ENCODE measurements around the gene SOX10.
A peak's percentile ranks its signal among the peaks of the same experiment; 100 is the strongest.

The SOX10 gene

DNA sequence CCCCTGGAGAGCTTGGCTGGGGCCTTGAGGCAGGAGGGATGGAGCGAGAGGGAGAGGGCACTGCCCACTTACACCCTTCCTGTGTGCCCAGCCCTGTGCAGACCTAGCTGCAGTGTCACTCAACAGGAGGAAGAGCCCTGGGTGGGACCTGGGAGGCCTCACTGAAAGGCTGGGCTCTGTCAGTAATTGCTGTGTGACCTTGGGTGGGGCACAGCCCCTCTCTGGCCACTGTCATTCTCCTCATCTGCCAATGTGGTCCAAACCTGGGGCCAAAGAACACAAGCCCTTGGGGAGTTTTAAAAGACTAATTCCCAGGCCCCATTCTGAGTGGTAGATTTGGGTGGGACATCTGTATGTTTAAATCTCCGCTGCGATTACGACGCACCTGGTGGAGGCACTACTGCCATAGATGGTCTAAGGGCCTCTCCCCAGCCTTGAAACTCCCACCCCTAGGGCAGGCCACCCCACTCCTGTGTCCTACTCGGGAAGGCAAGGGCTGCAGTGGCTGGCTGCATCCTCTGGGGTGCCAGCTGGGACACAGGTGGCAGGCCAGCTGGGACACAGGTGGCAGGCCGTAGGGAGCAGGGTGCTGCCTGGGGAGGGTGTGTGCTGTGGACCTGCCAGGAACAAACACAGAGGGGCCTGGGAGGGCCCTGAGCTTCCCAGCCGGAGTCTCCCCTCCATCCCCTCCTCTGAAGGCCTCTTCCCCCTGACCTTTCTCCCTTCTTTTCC, 12.3 kb upstream of the SOX10 start:
- Histone ChIP-seq H3K9ac (ENCODE audit: low read length) (no peak overlapping the region), H3K4me2 (ENCODE audit: low read length) (no peak overlapping the region), H2BK15ac (replicated peaks; ENCODE audit: low read depth) (no peak overlapping the region), H3K56ac (ENCODE audit: low read length) (peak overlapping the region; percentile 2), H3K27me3 (ENCODE audit: insufficient read depth, low read length, poor library complexity) (no peaks in the 10 kb centered on the region), H3K23ac (ENCODE audit: low read length) (no peak overlapping the region), H3K36me3 (ENCODE audit: control insufficient read depth, insufficient read depth, low read length) (no peaks in the 10 kb centered on the region), H3K4me3 (ENCODE audit: low read length) (no peak overlapping the region), H3K4me1 (ENCODE audit: control insufficient read depth, low read depth, low read length) (no peaks in the 10 kb centered on the region), H3K4ac (ENCODE audit: low read depth, low read length) (no peak overlapping the region), H3K79me1 (ENCODE audit: low read length) (no peaks in the 10 kb centered on the region), H2AK5ac (ENCODE audit: low read length) (no peak overlapping the region), H3K18ac (ENCODE audit: low read length) (no peak overlapping the region), H3K79me2 (ENCODE audit: control insufficient read depth, insufficient read depth, low read length) (no peaks in the 10 kb centered on the region), H2BK5ac (ENCODE audit: low read length) (no peak overlapping the region), H3K27ac (ENCODE audit: low read depth, low read length) (no peak overlapping the region), H4K8ac (ENCODE audit: low read depth, low read length) (no peak overlapping the region), H2BK120ac (ENCODE audit: low read depth, low read length) (no peak overlapping the region), H4K5ac (ENCODE audit: low read length) (no peak overlapping the region)
- WGBS (ENCODE audit: extremely low coverage, insufficient coverage, low lambda C conversion rate) = no CpG with 5 or more reads among the region's 8 CpGs
- DNase-seq = no peak

GRCh38 chr22:37996079-37996478, 11.7 kb upstream of the SOX10 start:
- no peak for DNase-seq
- H3K4me1 ChIP-seq (ENCODE audit: control insufficient read depth, low read depth, low read length) = no peaks in the 10 kb centered on the region
- WGBS (ENCODE audit: extremely low coverage, insufficient coverage, low lambda C conversion rate) = no CpG with 5 or more reads among the region's 4 CpGs

DNA sequence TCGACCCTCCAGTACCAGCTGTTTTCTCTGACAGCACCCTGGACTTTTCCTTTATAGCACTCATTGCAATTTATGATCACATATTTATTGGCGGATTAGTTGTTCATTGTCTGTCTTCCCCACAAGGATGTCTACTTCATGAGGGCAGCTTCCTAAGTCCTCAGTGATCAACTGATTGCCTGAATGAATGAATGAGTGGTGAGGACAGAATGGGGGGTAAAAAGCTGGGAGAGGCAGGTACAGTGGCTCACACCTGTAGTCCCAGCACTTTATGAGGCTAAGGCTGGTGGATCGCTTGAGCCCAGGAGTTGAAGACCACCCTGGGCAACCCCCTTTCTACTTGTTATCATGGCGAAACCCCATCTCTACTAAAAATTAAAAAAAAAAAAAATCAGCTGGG, 11.1 kb upstream of the SOX10 start:
- Histone ChIP-seq H3K23ac (ENCODE audit: low read length) (no peak overlapping the region), H3K4me1 (ENCODE audit: control insufficient read depth, low read depth, low read length) (no peaks in the 10 kb centered on the region), H4K8ac (ENCODE audit: low read depth, low read length) (no peak overlapping the region), H3K27ac (ENCODE audit: low read depth, low read length) (no peak overlapping the region), H2BK120ac (ENCODE audit: low read depth, low read length) (no peak overlapping the region), H3K79me2 (ENCODE audit: control insufficient read depth, insufficient read depth, low read length) (no peaks in the 10 kb centered on the region), H3K9ac (ENCODE audit: low read length) (no peak overlapping the region), H4K5ac (ENCODE audit: low read length) (no peak overlapping the region), H2AK5ac (ENCODE audit: low read length) (no peak overlapping the region), H3K56ac (ENCODE audit: low read length) (no peak overlapping the region), H3K18ac (ENCODE audit: low read length) (no peak overlapping the region), H3K4me2 (ENCODE audit: low read length) (no peak overlapping the region), H3K4ac (ENCODE audit: low read depth, low read length) (no peak overlapping the region), H3K27me3 (ENCODE audit: insufficient read depth, low read length, poor library complexity) (no peaks in the 10 kb centered on the region), H2BK15ac (replicated peaks; ENCODE audit: low read depth) (no peak overlapping the region), H2BK5ac (ENCODE audit: low read length) (no peak overlapping the region), H3K36me3 (ENCODE audit: control insufficient read depth, insufficient read depth, low read length) (no peaks in the 10 kb centered on the region), H3K79me1 (ENCODE audit: low read length) (no peaks in the 10 kb centered on the region), H3K4me3 (ENCODE audit: low read length) (no peak overlapping the region)
- no peak for DNase-seq
- no CpG with 5 or more reads among the region's 4 CpGs for WGBS (ENCODE audit: extremely low coverage, insufficient coverage, low lambda C conversion rate)

More at GRCh38 chr22:37996079-37996478, 11.7 kb upstream of the SOX10 start:
- Histone ChIP-seq H3K27ac (ENCODE audit: low read depth, low read length) (no peak overlapping the region), H3K9ac (ENCODE audit: low read length) (no peak overlapping the region), H3K23ac (ENCODE audit: low read length) (no peak overlapping the region), H3K4ac (ENCODE audit: low read depth, low read length) (no peak overlapping the region), H2BK5ac (ENCODE audit: low read length) (no peak overlapping the region), H3K79me2 (ENCODE audit: control insufficient read depth, insufficient read depth, low read length) (no peaks in the 10 kb centered on the region), H3K18ac (ENCODE audit: low read length) (no peak overlapping the region), H2AK5ac (ENCODE audit: low read length) (no peak overlapping the region), H4K8ac (ENCODE audit: low read depth, low read length) (no peak overlapping the region), H3K79me1 (ENCODE audit: low read length) (no peaks in the 10 kb centered on the region), H3K4me2 (ENCODE audit: low read length) (no peak overlapping the region), H4K5ac (ENCODE audit: low read length) (no peak overlapping the region), H2BK15ac (replicated peaks; ENCODE audit: low read depth) (no peak overlapping the region), H2BK120ac (ENCODE audit: low read depth, low read length) (no peak overlapping the region), H3K36me3 (ENCODE audit: control insufficient read depth, insufficient read depth, low read length) (no peaks in the 10 kb centered on the region), H3K27me3 (ENCODE audit: insufficient read depth, low read length, poor library complexity) (no peaks in the 10 kb centered on the region), H3K56ac (ENCODE audit: low read length) (no peak overlapping the region), H3K4me3 (ENCODE audit: low read length) (no peak overlapping the region)

GRCh38 chr22:37994982-37995381, 10.6 kb upstream of the SOX10 start:
- H3K4ac ChIP-seq (ENCODE audit: low read depth, low read length) = no peak overlapping the region
- no peak overlapping the region for H3K4me2 ChIP-seq (ENCODE audit: low read length)
- H3K9ac ChIP-seq (ENCODE audit: low read length) = no peak overlapping the region
- no peak overlapping the region for H2BK15ac ChIP-seq (replicated peaks; ENCODE audit: low read depth)
- no peak overlapping the region for H2BK5ac ChIP-seq (ENCODE audit: low read length)
- no peak overlapping the region for H2AK5ac ChIP-seq (ENCODE audit: low read length)
- no peaks in the 10 kb centered on the region for H3K79me2 ChIP-seq (ENCODE audit: control insufficient read depth, insufficient read depth, low read length)
- H2BK120ac ChIP-seq (ENCODE audit: low read depth, low read length) = no peak overlapping the region
- H3K36me3 ChIP-seq (ENCODE audit: control insufficient read depth, insufficient read depth, low read length) = no peaks in the 10 kb centered on the region
- H3K56ac ChIP-seq (ENCODE audit: low read length) = no peak overlapping the region
- no peak overlapping the region for H3K23ac ChIP-seq (ENCODE audit: low read length)
- no peak overlapping the region for H4K5ac ChIP-seq (ENCODE audit: low read length)
- no peak overlapping the region for H4K8ac ChIP-seq (ENCODE audit: low read depth, low read length)
- H3K4me3 ChIP-seq (ENCODE audit: low read length) = no peak overlapping the region
- no peak overlapping the region for H3K18ac ChIP-seq (ENCODE audit: low read length)
- H3K4me1 ChIP-seq (ENCODE audit: control insufficient read depth, low read depth, low read length) = no peaks in the 10 kb centered on the region
- H3K27me3 ChIP-seq (ENCODE audit: insufficient read depth, low read length, poor library complexity) = no peaks in the 10 kb centered on the region
- no peak for DNase-seq
- no peaks in the 10 kb centered on the region for H3K79me1 ChIP-seq (ENCODE audit: low read length)
- H3K27ac ChIP-seq (ENCODE audit: low read depth, low read length) = no peak overlapping the region
- WGBS (ENCODE audit: extremely low coverage, insufficient coverage, low lambda C conversion rate) = no CpG with 5 or more reads among the region's 6 CpGs

DNA sequence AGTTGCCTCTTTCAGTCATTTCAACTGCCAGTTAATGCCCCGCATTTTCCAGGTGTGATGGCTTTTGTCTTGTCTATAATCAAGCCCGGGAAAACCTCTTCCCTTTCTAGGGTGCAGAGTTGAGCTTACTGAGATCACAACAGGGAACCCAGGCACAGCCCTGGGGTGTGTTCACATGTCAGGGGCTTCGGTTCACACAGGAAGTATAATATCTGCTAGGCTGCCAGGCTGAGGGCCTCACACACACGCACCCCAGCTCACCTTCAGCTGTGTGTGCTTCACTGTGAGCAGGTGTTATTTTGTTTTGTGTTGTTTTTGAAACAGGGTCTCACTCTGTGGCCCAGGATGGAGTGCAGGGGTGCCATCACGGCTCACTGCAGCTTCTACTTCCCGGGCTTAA, 9.7 kb upstream of the SOX10 start:
- no peak overlapping the region for H3K27ac ChIP-seq (ENCODE audit: low read depth, low read length)
- DNase-seq = no peak
- H3K23ac ChIP-seq (ENCODE audit: low read length) = no peak overlapping the region
- H3K4me2 ChIP-seq (ENCODE audit: low read length) = no peak overlapping the region
- no peak overlapping the region for H3K18ac ChIP-seq (ENCODE audit: low read length)
- no peaks in the 10 kb centered on the region for H3K79me1 ChIP-seq (ENCODE audit: low read length)
- H3K4me1 ChIP-seq (ENCODE audit: control insufficient read depth, low read depth, low read length) = no peaks in the 10 kb centered on the region
- H3K4ac ChIP-seq (ENCODE audit: low read depth, low read length) = no peak overlapping the region
- no peaks in the 10 kb centered on the region for H3K79me2 ChIP-seq (ENCODE audit: control insufficient read depth, insufficient read depth, low read length)
- no peak overlapping the region for H2BK120ac ChIP-seq (ENCODE audit: low read depth, low read length)
- H2AK5ac ChIP-seq (ENCODE audit: low read length) = no peak overlapping the region
- no peak overlapping the region for H2BK15ac ChIP-seq (replicated peaks; ENCODE audit: low read depth)
- H4K8ac ChIP-seq (ENCODE audit: low read depth, low read length) = no peak overlapping the region
- no peak overlapping the region for H3K56ac ChIP-seq (ENCODE audit: low read length)
- WGBS (ENCODE audit: extremely low coverage, insufficient coverage, low lambda C conversion rate) = no CpG with 5 or more reads among the region's 6 CpGs
- H3K36me3 ChIP-seq (ENCODE audit: control insufficient read depth, insufficient read depth, low read length) = no peaks in the 10 kb centered on the region
- no peaks in the 10 kb centered on the region for H3K27me3 ChIP-seq (ENCODE audit: insufficient read depth, low read length, poor library complexity)
- H2BK5ac ChIP-seq (ENCODE audit: low read length) = no peak overlapping the region
- no peak overlapping the region for H4K5ac ChIP-seq (ENCODE audit: low read length)
- H3K4me3 ChIP-seq (ENCODE audit: low read length) = no peak overlapping the region
- H3K9ac ChIP-seq (ENCODE audit: low read length) = no peak overlapping the region
